Medulla oblongata (tissue), 1 donor: ENCODE data around the gene RABGAP1L.
"Not testable (repeated sequence)": the region's sequence is repeated elsewhere in the genome, so short reads cannot be mapped to it uniquely, and the experiment has no call there.

ENCODE experiments used
- DNase-seq: peaks from one replicate; pipeline ENCODE4 v3.0.0-alpha.2; 2015; ENCODE audit errors: extremely low spot score

Gene RABGAP1L

DNA sequence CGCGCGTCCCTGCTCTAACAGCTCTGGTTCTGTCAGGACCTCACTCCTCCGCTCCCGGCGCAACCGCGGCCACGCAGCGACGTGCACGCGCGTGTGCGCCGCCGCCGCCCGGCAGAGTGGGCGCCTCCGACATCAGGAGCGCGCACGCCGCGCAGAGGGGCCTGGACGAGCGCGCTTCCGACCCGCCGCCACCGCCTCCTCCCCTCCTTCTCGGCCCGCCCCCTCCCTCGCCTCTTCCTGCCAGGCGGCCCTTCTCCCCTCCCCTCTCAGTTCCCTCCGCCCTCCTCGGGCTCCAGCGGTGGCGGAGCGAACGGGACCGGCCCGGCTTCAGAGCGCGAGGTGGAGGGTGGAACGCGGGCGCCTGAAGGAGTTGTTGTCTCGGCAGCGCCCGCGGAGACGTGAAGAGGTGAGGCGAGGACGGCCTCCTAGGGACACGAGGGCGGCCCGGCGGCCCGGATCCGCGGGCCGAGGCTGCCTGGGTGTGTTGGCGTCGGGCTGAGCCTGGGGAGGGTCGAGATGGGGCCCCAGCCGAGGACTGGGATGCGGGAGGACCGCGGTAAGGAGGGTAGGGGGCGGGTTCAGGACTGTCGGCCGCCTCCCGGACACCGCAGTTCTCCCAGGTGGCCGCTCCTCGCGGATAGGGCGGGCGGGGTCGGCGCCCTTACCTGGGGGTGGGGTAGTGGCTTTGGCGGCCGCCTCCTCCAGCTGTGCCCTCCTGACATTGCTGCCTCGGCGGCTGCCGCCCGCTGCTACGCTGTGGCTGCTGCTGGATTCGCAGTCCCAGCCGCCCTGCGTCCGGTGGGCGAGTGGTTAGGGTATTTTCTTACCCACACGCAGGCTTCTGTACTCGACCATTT, at the start of gene RABGAP1L:
TSS of gene RABGAP1L (plus strand) at position 269 of the 857 bp plus-strand sequence.
- peak; percentile 97 for DNase-seq

DNA sequence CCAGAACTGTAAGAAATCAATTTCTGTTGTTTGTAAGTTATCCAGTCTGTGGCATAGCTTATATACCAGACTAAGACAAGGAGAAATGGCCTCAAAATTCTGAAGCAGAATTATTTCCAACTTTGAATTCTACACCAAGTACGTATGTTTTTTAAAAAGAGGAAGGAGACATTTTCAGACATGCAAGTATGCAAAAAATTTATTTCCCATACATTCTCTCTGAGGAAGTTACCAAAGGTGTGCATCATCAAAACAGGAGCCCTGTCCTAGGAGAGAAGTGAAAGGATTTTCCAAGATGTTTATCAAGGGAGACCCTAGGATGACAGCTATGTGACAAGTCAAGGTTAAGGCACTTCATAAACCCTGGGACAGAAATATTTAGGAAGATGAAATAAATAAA, 49.3 kb upstream of the RABGAP1L start:
- no peak for DNase-seq

DNA sequence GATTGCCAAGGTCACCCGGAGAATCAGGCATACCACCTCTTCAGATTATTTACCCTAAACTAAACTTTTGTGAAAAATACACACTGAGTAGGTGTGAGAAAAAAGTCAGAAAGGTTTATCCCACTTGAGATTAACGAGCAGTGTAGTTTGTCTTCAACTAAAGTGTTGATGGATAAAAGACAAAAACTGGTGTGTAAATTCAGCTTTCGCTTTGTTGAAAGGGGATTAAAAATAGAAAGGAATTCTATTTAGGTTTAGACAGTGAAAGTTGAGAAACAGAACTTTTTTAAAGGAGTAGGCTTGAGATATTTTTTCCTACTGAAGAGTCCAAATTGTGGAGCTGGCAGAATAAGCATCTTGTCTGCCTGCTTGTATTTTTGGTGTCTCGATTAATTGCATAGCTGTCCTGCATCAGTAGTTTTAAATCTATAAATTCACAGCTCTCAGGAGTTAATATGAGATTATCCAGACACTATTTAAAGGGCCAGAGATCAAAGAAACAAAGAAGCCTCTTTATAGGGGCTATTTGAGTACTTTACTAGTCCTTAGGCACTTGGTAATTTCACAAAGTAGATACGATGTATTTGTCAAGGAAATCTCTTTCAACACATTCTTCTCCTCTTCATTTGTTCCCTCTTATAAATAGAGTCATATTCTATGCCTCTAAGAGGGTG, 46.7 kb upstream of the RABGAP1L start:
- DNase-seq: no peak

DNA sequence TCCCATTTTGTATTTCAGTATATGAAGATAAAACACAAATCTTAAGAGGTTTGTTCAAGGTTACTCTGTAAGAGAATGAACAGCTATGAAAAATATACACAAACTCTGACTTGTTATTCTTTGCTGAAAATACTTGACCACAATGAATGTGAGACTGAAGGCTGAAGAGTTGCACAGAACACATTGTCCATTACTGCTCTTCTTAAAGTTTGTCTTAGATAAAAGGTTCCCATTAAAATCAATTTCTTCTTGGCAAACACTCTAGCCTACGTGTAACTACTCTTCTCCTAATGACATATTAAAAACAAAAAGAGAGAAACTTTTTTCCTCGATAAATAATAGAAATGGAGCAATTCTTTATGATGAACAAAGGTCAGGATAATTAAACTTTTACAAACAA, 45.2 kb upstream of the RABGAP1L start:
- no peak for DNase-seq

DNA sequence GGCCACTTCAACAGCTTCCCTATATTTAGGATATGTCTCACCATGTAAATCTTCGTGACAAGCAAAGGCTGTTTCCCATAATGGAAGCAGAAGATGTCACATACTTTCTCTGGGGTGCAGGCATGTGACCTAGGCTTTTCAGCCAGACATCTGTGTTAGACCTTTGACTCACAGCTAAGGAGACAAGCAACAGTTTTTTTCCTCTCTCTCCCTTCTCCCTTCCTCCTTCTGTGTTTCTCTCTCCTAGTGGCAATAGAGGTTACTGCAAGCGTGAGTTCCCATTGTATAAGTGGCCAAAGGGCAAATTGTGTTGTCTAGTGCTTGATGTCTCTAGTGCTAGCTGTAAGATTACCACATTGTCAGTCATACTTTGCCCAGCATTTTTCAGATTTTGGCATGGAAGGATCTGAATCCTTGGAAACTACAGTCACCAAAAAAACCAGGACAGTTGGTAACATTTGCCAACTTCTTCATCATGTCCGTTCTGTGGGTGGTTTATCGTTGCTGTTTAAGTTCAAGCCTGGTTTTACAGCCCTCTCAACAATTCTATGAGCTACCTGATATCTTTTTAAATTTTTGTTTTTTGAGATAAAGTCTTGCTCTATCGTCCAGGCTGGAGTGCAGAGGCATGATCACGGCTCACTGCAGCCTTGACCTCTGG, 44.4 kb upstream of the RABGAP1L start:
- DNase-seq: peak; percentile 49

DNA sequence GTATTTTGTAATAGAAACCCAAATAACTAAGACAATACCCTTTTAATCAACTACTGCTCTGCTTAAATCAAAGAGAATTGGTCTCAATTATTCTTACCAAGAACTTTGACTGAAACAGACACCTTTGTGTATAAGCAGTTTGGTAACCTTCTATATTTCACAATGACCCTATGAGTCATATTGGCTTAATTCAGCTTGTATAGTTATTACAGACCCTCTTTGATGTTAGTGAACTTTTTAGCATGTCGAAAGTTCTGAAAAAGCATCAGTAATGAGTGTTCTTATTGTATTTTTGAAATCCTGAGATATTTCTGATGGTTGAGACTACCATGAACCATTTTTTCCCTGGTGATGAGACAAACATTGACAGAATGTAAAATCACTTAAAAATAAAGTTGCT, 43.3 kb upstream of the RABGAP1L start:
- DNase-seq: no peak

DNA sequence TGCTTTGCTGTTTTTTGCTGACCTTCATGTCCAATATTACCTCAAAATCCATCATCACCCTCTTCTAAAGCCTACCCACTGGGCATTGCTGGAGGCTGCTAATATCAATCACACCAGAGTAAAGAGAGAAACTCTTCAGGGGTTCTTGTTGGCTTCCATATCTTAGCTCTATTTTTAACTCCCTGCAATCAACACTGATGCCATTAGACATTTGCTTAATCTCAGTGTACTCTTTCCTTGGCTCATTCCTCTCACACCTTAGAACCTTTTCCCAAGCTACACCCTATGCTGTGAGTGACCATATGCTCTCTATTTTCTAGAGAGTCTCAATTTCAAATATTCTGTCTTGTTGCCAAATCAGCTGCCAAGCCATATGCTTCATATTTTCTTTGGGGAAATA, 40.6 kb upstream of the RABGAP1L start:
- DNase-seq: no peak

DNA sequence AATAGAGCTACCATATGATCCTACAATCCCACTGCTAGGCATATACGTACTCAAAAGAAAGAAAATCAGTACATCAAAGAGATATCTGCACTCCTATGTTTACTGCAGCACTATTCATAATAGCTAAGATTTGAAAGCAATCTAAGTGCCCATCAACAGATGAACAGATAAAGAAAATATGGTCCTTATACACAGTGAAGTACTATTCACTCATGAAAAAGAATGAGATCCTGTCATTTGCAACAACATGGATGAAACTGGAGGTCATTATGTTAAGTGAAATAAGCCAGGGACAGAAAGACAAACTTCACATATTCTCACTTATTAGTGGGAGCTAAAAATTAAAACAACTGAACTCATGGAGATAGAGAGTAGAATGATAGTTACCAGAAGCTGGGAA, 37.0 kb upstream of the RABGAP1L start:
- not testable (repeated sequence) for DNase-seq

DNA sequence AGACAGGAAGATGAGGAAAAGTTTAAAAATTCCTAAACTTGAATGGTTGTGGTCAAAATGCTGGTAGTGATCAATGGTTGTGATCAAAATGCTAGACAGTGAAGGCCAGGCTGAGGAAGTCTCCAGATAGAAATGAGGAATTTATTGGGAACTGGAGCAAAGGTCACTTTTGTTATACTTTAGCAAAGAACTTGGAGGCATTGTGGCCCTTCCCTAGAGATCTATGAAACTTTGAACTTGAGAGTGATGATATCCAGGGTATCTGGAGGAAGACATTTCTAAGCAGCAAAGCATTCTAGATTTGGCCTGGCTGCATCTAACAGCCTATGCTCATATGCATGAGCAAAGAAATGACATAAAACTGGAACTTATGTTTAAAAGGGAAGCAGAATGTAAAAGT, 35.5 kb upstream of the RABGAP1L start:
- no peak for DNase-seq

DNA sequence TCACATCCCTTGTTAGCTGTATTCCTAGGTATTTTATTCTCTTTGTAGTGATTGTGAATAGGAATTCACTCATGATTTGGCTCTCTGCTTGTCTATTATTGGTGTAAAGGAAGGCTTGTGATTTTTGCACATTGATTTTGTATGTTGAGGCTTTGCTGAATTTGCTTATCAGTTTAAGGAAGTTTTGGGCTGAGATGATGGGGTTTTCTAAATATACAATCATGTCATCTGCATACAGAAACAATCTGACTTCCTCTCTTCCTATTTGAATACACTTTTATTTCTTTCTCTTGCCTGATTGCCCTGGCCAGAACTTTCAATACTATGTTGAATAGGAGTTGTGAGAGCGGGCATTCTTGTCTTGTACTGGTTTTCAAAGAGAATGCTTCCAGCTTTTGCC, 32.1 kb upstream of the RABGAP1L start:
- DNase-seq: not testable (repeated sequence)

DNA sequence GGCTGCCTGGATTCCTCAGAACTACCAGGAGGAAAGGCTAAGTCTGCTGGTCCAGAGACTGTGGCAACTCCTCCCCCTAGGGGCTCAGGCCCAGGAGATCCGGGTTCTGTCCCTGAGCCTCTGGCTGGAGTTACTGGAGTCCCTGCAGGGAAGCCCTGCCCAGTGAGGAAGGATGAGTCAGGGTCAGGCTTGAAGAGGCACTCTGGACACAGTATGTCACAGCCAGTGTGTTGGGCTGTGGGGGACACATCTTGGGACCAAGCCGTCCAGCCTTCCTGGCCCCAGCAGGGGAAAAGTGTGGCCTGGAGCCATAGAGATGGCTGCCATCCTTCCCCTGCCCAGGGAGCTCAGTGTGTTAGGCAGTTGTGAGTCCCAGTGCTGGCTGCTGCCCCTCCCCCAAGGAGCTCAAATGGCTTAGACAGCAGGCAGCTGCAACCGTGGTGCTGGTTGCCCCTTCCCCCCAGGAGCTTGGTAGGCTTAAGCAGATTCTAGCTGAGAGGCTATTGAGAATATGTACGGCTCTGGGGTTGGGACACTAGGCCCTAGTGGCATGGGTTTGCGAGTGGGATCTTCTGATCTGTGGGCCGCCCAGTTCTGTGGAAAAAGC, 28.2 kb upstream of the RABGAP1L start:
- no peak for DNase-seq

DNA sequence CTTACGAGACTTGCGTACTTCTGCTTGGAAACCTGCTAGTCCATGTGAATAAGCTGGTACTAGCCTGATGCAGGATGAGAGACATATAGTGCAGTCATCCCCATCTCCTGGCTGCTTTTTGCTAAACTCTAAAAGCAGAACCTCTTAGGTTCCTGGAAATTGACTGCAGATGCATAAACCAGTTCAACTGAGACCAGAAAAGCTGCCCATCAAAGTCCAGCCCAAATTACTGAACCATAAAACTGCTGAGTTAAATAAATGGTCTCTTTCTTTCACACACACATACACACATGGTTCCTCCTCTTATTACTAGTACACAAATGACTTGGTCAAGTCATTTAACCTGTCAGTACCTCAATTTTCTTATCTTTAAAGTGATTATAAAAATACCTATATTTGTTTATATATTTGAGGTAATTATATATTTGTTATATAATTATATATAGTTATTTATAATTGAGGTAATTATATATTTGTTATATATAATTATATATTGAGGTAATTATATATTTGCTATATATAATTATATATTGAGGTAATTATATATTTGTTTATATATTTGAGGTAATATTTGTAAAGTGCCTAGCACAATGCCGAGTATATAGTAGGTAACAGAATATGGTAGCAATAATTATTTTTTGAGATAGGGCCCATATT, 25.2 kb upstream of the RABGAP1L start:
- DNase-seq: no peak

DNA sequence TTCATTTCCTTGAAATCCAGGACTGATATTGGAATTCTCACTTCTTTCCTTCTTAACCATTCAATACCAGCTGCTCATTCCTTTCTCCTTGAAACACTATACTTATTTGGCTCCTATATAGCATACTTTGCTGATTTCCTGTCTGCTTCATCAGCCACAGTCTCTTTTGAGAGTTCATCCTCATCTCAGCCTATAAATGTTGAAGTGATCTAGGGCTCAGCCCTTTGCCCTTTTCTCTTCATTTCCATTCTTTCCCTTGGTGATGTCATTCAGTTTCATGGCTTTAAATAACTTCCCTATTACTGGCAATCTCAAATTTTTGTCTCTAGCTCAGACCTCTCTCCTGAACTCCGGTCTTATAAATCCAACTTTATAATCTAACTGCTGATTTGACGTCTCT, 24.1 kb upstream of the RABGAP1L start:
- no peak for DNase-seq

DNA sequence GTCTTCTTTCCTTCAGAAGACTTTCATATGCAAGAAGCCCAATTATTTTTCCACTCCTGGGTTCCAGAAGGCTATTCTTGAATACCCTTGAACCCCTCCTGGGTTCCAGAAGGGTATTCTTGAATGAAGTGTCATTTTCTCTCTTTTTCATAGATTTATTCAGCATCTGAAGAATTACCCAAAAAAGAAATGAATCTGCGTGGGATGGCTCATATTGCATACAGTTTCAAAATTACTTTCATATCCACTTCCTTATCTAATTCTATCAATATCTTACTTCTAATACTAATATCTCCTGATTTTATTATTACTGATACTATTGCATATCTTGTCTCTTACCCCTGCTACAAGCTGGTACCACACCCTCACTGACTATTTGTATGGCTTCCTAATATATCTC, 22.6 kb upstream of the RABGAP1L start:
- no peak for DNase-seq

DNA sequence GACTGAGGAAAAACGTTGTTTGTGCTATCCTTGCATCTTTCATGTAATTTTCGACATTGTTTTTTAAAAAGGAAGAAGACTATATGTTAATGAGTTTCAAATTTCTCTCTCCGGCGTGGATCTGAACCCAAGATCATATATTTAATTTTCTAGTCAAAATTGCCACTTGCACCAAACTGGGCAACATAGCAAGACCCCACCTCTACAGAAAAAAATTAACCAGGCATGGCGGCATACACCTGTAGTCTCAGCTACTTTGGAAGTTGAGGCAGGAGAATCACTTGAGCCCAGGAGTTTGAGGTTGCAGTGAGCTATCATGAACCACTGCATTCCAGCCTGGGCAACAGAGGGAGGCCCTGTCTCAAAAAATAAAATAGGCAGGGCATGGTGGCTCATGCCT, 16.5 kb upstream of the RABGAP1L start:
- DNase-seq: no peak

DNA sequence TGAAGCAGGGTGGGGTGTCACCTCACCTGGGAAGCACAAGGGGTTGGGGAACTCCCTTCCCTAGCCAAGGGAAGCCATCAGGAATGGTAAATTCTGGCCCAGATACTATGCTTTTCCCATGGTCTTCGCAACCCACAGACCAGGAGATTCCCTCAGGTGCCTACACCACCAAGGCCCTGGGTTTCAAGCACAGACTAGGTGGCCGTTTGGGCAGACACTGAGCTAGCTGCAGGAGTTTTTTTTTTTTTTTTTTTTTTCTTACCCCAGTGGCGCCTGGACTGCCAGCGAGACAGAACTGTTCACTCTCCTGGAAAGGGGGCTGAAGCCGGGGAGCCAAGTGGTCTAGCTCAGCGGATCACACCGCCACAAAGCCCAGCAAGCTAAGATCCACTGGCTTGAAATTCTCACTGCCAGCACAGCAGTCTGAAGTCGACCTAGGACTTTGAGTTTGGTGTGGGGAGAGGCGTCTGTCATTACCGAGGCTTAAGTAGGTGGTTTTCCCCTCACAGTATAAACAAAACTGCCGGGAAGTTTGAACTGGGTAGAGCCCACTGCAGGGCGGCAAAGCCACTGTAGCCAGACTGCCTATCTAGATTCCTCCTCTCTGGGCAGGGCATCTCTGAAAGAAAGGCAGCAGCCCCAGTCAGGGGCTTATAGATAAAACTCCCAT, 15.5 kb upstream of the RABGAP1L start:
- not testable (repeated sequence) for DNase-seq

DNA sequence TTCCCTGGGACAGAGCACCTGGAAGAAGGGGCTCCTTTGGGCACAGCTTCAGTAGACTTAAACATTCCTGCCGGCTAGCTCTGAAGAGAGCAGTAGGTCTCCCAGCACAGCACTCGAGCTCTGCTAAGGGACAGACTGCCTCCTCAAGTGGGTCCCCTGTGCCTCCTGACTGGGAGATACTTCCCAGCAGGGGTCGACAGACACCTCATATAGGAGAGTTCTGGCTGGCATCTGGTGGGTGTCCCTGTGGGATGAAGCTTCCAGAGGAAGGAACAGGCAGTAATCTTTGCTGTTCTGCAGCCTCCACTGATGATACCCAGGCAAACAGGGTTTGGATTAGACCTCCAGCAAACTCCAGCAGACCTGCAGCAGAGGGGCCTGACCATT, 14.9 kb upstream of the RABGAP1L start:
- not testable (repeated sequence) for DNase-seq

DNA sequence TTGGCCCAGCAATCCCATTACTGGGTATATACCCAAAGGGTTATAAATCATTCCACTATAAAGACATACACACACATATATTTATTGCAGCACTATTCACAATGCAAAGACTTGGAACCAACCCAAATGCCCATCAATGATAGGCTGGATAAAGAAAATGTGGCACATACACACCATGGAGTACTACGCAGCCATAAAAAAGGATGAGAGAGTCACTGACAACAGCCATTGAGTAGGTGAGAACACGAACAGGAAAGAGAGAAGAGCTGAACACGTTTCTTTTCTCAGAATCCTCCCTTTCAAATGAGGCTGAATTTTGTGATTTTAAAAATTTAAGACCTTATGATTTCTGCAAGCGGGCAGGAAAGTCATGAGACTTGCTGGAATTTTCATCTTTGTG, 10.1 kb upstream of the RABGAP1L start:
- no peak for DNase-seq

DNA sequence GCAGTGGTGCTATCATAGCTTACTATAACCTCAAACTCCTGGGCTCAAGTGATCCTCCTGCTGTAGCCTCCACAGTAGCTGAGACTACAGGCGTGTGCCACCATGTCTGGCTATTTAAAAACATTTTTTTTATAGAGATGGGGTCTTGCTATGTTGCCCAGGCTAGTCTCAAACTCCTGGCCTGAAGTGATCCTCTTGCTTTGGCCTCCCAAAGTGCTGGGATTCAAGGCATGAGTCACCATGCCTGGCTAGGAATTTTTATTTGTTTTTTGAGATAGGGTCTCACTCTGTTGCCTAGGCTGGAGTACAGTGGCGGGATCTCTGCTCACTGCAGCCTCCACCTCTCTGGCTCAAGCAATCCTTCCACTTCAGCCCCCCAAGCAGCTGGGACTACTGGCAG, 8.8 kb upstream of the RABGAP1L start:
- no peak for DNase-seq

DNA sequence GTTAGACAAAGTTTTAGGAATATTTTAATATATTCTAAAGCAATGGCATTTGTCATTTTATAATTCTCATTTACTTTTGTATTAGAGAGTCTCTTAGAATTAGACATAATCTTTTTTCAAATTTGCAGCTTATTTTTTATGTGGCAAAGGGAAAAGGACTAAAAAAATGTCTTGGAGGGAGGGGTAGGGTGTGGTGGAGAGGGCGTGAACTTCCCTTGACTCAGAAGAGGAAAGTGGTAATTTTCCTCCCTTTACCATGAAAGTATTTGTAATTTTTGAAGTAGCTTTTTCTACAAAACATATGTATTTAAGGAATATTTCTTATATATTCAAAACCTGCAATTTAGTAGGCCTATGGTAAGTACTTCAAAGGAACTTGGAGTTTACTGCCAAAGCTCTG, 6.9 kb upstream of the RABGAP1L start:
- no peak for DNase-seq

DNA sequence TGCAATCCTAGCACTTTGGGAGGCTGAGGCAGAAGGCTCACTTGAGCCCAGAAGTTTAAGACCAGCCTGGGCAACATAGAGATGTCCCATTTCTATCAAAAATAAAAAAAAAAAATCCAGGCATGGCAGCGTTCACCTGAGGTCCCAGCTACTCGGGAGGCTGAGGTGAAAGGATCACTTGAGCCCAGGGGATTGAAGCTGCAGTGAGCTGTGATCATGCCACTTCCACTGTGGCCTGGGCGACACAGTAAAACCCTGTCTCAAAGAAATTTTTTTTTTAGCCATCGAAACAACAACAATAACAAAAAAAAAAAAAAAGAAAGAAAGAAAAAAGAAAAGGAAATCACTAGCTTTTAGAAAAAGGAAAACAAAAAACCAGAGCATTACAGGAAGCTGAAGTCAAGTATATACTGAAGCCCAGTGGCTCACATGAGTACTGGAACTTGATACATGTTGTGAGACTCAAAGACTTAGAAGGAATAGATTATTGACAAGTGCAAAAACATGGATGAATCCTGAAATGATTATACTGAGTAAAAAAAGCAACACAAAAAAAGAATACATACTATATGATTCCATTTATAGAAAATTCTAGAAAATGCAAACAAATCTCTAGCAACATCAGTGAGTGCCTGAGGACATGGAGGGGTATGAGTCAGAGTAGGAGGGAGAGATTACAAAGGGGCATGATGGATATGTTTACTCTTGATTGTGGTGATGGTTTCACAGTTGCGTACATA, 6.1 kb upstream of the RABGAP1L start:
- no peak for DNase-seq
